Embryonic facial prominence (tissue), 1 donor: ENCODE data around the gene METRNL.
"Not testable (repeated sequence)": the region's sequence is repeated elsewhere in the genome, so short reads cannot be mapped to it uniquely, and the experiment has no call there.

ENCODE experiments used
- DNase-seq: peaks from one replicate; pipeline ENCODE4 v3.0.0-alpha.2; 2016; ENCODE audit errors: extremely low spot score

The METRNL gene

DNA sequence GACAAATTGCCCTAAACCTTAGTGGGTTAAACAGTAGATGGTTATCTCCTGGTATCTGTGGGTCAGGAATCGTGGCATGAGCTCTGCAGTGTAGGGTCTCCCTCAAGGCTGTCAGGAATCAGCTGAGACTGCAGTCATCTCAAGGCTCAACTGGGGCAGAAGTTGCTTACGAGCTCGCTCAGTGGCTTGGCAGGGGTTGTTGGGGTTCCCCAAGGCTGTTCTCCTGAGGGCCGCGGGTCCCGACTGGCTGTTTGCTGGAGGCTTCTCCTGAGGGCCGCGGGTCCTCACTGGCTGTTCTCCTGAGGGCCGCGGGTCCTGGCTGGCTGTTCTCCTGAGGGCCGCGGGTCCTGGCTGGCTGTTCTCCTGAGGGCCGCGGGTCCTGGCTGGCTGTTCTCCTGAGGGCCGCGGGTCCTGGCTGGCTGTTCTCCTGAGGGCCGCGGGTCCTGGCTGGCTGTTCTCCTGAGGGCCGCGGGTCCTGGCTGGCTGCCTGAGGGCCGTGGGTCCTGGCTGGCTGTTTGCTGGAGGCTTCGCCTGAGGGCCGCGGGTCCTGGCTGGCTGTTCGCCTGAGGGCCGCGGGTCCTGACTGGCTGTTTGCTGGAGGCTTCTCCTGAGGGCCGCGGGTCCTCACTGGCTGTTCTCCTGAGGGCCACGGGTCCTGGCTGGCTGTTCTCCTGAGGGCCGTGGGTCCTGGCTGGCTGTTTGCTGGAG lies 60.3 kb downstream of the METRNL start:
- DNase-seq, result not testable (repeated sequence)

- DNase-seq, result not testable (repeated sequence)
These were observed 60.8 kb downstream of the METRNL start for GRCh38 chr17:83140249-83140566.

DNA sequence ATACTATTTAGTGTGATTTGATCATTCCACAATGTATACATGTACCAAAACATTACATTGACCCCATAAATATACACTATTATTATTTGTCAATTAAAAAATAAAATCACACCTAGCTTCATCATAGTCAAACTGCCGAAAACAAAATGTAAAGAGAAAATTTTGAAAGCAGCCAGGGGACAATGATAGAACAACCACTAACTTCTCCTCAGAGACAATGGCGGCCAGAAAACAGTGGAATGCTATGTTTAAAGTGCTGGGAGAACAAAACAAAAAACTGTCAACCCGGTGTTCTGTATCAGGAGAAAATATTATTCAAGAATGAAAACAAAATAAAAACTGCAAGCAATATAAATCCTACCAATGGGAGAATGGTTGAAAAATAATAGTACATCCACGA lies 63.2 kb downstream of the METRNL start:
- DNase-seq, result no peak

- no peak for DNase-seq
These were observed 64.4 kb downstream of the METRNL start for GRCh38 chr17:83143817-83144231.
